HEK293T (cell line): ENCODE results near the gene SLC7A6.

ENCODE experiments used
- CTCF ChIA-PET: fragments of 350-600 bp; formaldehyde crosslinking; extraction: SDS; loops from one replicate; lab custom pipeline; 2021; ENCODE audit warnings: antibody characterized with exemption, inconsistent platforms; lab: Yijun Ruan, JAX
- POLR2A ChIA-PET: fragments of 350-600 bp; formaldehyde crosslinking; extraction: SDS; loops from one replicate; lab custom pipeline; 2020; ENCODE audit warnings: antibody characterized with exemption, inconsistent platforms; lab: Yijun Ruan, JAX
- DNase-seq: peaks from one replicate; pipeline ENCODE4 v3.0.0; 2012; ENCODE audit warnings: mixed read lengths; ENCODE audit errors: extremely low spot score
- ARNT ChIP-seq: fragments of 450-650 bp; IDR thresholded peaks from 2 replicates; pipeline ENCODE4 v1.6.1; 2017; ENCODE audit warnings: mild to moderate bottlenecking
- BHLHE40 ChIP-seq: fragments of 450-650 bp; IDR thresholded peaks from 2 replicates; pipeline ENCODE4 v1.6.1; 2016; ENCODE audit warnings: mild to moderate bottlenecking, moderate library complexity, borderline replicate concordance
- CTBP1 ChIP-seq: fragments of 450-650 bp; IDR thresholded peaks from 2 replicates; pipeline ENCODE4 v1.6.1; 2016; ENCODE audit warnings: borderline replicate concordance
- ELF4 ChIP-seq: fragments of 450-650 bp; IDR thresholded peaks from 2 replicates; pipeline ENCODE4 v1.6.1; 2017; ENCODE audit warnings: antibody characterized with exemption
- FOXA1 ChIP-seq: fragments of 450-650 bp; IDR thresholded peaks from 2 replicates; pipeline ENCODE4 v1.6.1; 2016; ENCODE audit warnings: mild to moderate bottlenecking
- FOXK2 ChIP-seq: fragments of 450-650 bp; IDR thresholded peaks from 2 replicates; pipeline ENCODE4 v1.6.1; 2016; ENCODE audit warnings: mild to moderate bottlenecking
- FOXM1 ChIP-seq: fragments of 450-650 bp; IDR thresholded peaks from 2 replicates; pipeline ENCODE4 v1.6.1; 2017; ENCODE audit warnings: mild to moderate bottlenecking, borderline replicate concordance
- HDGF ChIP-seq: fragments of 450-650 bp; IDR thresholded peaks from 2 replicates; pipeline ENCODE4 v1.6.1; 2017; ENCODE audit warnings: antibody characterized with exemption, borderline replicate concordance
- L3MBTL2 ChIP-seq: fragments of 450-650 bp; conservative IDR thresholded peaks from 2 replicates; pipeline ENCODE4 v1.6.1; 2016; ENCODE audit warnings: mild to moderate bottlenecking
- LEF1 ChIP-seq: fragments of 450-650 bp; IDR thresholded peaks from 2 replicates; pipeline ENCODE4 v1.6.1; 2017; ENCODE audit warnings: mild to moderate bottlenecking, borderline replicate concordance
- NFRKB ChIP-seq: fragments of 450-650 bp; IDR thresholded peaks from 2 replicates; pipeline ENCODE4 v1.6.1; 2016; ENCODE audit warnings: mild to moderate bottlenecking, moderate library complexity
- SP1 ChIP-seq: fragments of 450-650 bp; IDR thresholded peaks from 2 replicates; pipeline ENCODE4 v1.6.1; 2017
- SUZ12 ChIP-seq: fragments of 450-650 bp; IDR thresholded peaks from 2 replicates; pipeline ENCODE4 v1.6.1; 2016; ENCODE audit warnings: mild to moderate bottlenecking
- TARDBP ChIP-seq: fragments of 450-650 bp; IDR thresholded peaks from 2 replicates; pipeline ENCODE4 v1.6.1; 2016
- ZNF384 ChIP-seq: fragments of 450-650 bp; IDR thresholded peaks from 2 replicates; pipeline ENCODE4 v1.6.1; 2016
- TF ChIP-seq, protein P1 (sequence below): fragments of 450-650 bp; IDR thresholded peaks from 2 replicates; pipeline ENCODE4 v1.6.1; 2016

Gene SLC7A6

DNA sequence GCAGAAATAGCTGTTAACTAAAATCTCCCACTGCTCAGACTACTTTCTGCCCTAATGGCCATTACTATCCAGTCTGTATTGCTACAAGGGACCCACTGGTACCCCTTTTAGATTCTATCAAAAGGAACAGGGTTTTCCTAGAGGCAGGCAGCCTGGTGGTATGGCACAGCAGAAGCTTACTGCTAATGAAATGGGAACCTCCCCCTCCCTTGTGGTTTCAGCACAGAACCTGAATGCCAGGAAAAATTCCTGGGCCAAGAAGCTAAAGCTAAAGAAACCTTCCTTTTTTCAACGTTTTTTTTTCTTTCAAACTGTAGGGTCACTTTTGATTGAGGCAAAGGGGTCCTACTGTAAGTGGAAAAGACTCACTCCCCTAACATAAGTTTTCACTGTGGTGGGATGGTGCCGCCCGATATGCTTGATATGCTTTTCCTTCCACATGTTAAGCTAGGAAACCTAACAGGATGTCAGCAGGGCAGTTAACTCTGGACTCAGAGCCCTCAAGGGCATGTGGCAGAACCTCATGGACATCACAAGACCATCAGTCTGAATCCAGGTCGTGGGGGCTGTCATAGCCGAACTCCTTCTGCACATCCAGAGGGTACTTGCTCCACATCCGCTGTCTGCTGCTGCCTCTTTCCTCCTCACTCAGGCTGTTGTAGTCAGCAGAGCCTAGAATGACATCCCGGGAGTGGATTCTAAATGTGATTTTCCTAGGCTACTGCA lies 36.6 kb downstream of the SLC7A6 start:
- POLR2A ChIA-PET, result interaction anchor here (2.6 kb wide), 1 partner anchor 10 kb away, joined by 20 read pairs; the partner anchor contains the start of genes PRMT7 and SLC7A6OS
- CTCF ChIA-PET, result no interaction called here

DNA sequence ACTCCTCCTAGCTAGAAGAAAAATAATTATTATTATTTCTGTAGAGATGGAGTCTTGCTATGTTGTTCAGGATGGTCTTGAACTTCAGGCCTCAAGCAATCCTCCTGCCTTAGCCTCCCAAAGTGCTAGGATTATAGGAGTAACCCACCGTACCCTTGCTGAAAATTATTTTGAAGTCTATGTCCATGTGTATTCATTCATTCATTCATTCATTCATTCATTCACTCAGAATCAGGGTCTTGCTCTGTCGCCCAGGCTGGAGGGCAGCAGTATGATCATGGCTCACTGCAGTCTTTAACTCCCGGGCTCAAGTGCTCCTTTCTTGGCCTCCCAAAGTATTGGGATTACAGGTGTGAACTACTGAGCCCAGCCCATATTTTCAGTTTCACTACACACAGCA lies 42.3 kb downstream of the SLC7A6 start:
- POLR2A ChIA-PET, result no interaction called here
- CTCF ChIA-PET, result no interaction called here
- DNase-seq, result no peak
- TF ChIP-seq, protein P1, sequence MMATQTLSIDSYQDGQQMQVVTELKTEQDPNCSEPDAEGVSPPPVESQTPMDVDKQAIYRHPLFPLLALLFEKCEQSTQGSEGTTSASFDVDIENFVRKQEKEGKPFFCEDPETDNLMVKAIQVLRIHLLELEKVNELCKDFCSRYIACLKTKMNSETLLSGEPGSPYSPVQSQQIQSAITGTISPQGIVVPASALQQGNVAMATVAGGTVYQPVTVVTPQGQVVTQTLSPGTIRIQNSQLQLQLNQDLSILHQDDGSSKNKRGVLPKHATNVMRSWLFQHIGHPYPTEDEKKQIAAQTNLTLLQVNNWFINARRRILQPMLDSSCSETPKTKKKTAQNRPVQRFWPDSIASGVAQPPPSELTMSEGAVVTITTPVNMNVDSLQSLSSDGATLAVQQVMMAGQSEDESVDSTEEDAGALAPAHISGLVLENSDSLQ, result no peak
- TF ChIP-seq ELF4 (no peak), L3MBTL2 (no peak), SUZ12 (no peak), ARNT (no peak), FOXK2 (no peak), BHLHE40 (no peak), SP1 (no peak), FOXA1 (no peak), ZNF384 (no peak), CTBP1 (no peak), HDGF (no peak), TARDBP (no peak), FOXM1 (no peak), NFRKB (no peak), LEF1 (no peak)

More for the DNA sequence above, 36.6 kb downstream of the SLC7A6 start:
- DNase-seq, result no peak
- TF ChIP-seq CTBP1, result no peak
- TF ChIP-seq SUZ12, result no peak
- no peak for TF ChIP-seq NFRKB
- no peak for TF ChIP-seq FOXA1
- no peak for TF ChIP-seq ARNT
- TF ChIP-seq ELF4, result no peak
- no peak for TF ChIP-seq ZNF384
- no peak for TF ChIP-seq FOXK2
- no peak for TF ChIP-seq LEF1
- no peak for TF ChIP-seq HDGF
- TF ChIP-seq FOXM1, result no peak
- TF ChIP-seq, protein P1, result no peak

DNA sequence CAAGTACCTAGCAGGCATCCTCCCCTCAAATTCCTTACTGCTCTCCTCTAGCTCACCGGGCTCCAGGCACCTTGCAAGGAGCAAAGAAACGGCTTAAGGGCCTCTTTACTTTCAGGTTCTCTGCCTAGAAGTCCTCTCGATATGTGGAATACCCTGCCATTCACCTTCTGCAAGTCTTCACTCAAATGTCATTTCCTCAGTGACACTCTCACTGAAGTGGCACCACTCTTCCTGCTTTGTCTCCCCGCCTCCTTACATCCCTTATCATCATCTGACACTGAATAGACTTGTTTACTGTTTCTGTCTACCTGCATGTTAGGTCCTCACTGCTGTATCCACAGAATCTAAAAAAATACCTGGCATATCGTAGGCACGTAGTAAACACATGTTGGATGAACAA lies 45.5 kb downstream of the SLC7A6 start:
- no peak for TF ChIP-seq SP1
- TF ChIP-seq NFRKB, result no peak
- no peak for TF ChIP-seq FOXK2
- TF ChIP-seq HDGF, result no peak
- no peak for TF ChIP-seq ARNT
- TF ChIP-seq FOXA1, result no peak
- no peak for TF ChIP-seq LEF1
- TF ChIP-seq FOXM1, result no peak
- no peak for TF ChIP-seq CTBP1
- ChIA-PET CTCF (no interaction called here), POLR2A (no interaction called here)
- no peak for DNase-seq

DNA sequence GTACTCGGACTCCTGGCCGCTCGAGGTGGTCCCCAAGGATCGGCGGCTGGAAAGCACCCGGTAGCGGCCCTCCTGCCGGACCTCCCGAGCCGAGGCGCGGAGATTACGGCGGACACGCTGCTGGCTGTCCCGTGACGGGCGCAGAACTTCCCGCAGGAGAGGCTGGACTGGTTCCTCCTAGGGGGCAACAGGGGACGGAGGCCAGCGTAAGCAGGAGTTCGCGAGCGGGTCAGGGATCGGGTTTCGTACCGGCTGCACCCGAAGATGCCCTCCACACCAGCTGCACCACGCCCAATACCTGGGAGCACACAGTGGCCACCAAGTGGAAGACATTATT lies 46.1 kb downstream of the SLC7A6 start:
- ChIA-PET CTCF (interaction anchor here (0.5 to 2.0 kb wide), 4 partner anchors 19 to 53 kb away, joined by 3 to 8 read pairs (median 4); partner anchors contain the start of gene SLC7A6), POLR2A (interaction anchor here (0.5 to 2.4 kb wide), 20 partner anchors 8 to 782 kb away, joined by 3 to 35 read pairs (median 7); partner anchors contain the start of genes ESRP2, RIPOR1 and SLC7A6)
- TF ChIP-seq TARDBP, result no peak
- no peak for TF ChIP-seq NFRKB
- no peak for DNase-seq

DNA sequence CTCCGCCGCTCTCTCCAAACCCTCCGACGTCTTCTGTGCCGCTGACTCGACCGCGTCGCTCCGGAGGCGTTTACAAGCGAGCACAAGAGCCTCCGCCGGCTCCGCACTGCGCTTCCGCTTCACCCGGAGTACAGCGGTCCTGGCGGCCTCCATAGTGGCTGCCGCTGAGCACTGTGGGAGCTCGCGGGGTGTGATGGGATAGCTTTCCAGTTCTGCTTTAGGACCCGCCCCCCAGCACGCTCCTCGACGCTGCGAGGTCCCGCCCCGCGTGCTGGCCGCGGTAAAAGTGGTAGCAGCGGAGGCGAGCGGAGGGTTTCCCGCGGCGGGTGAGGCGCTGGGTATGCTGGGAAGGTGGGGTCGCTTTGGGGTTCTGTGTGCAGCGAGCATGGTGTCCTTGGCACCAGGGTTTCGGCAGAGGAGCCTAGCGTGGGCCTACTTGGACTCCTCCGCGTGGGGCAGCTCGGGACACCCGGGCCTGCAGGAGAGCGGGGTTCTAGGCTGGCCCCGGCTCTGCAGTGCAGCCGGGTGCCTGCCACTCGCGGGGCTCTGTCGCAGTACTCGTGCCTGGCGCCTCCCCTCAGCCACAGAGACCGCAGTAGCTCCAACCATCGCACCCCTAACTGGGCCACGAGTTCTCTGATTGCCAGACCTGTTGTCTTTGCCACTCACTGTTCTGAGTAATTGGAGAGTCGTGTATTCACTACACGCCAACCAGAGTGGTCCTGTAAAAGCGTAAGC lies 46.6 kb downstream of the SLC7A6 start, which contains the start of the genes PRMT7 and SLC7A6OS:
PRMT7 (plus strand) TSS at position 246 of the 738 bp plus-strand sequence. CDS start 4,961 bp downstream, outside the sequence.
SLC7A6OS (minus strand) TSS at position 173 of the 738 bp plus-strand sequence; CDS start at position 153, 20 bp downstream.
- ChIA-PET POLR2A (interaction anchor here (0.5 to 2.4 kb wide), 20 partner anchors 9 to 782 kb away, joined by 3 to 35 read pairs (median 7); partner anchors contain the start of genes ESRP2, RIPOR1 and SLC7A6), CTCF (interaction anchor here (0.5 to 2.0 kb wide), 5 partner anchors 18 to 118 kb away, joined by 3 to 8 read pairs (median 3); partner anchors contain the start of gene SLC7A6)
- TF ChIP-seq BHLHE40 (no peak), L3MBTL2 (peak; percentile 92), ELF4 (peak; percentile 77)
- peak; percentile 95 for DNase-seq

DNA sequence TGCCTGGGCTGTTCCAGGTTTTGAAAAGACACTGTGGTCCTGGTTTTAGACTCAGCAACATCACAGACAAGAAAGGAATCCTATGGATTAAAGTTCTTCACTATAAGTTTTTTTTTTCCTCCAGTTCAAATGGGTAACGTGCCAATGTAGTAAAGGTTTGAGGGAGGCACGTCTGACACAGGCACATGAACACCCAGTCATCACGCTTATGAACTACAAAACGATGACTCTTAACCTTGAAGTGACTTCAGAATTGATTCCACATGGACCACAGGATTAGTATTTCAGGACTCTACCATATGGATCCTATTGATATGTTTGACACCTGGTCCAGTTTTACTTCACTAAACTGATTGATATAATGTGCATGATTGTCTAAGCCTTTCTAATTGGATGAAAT lies 48.8 kb downstream of the SLC7A6 start:
- DNase-seq, result no peak
- ChIA-PET POLR2A (no interaction called here), CTCF (no interaction called here)
- no peak for TF ChIP-seq TARDBP
- TF ChIP-seq HDGF, result no peak
- no peak for TF ChIP-seq LEF1
